NCI-H1105 treated with DMSO at 0.1 percent for 48 hours (cell line): ENCODE data around the gene CEP128.

Experiments used
- DNase-seq: peaks from one replicate; lab custom pipeline; 2025; lab: John Stamatoyannopoulos, UW

Gene CEP128

GRCh38 chr14:80941241-80942185 is at the start of gene CEP128:
Gene CEP128, minus strand, starts transcription at chr14:80941738.
- DNase-seq = peak; percentile 99

GRCh38 chr14:80988735-80989429 is 47.3 kb upstream of the CEP128 start:
- DNase-seq = no peak

- DNase-seq = no peak
These were observed 46.7 kb upstream of the CEP128 start for GRCh38 chr14:80988192-80988591.

- DNase-seq = peak; percentile 75
These were observed 45.9 kb upstream of the CEP128 start for GRCh38 chr14:80987235-80988032.

- no peak for DNase-seq
These were observed 41.2 kb upstream of the CEP128 start for GRCh38 chr14:80982711-80983110.

- no peak for DNase-seq
These were observed 40.1 kb upstream of the CEP128 start for GRCh38 chr14:80981673-80982072.

- DNase-seq = no peak
These were observed 39.6 kb upstream of the CEP128 start for GRCh38 chr14:80981156-80981555.

GRCh38 chr14:80979951-80980350 is 38.4 kb upstream of the CEP128 start:
- DNase-seq = no peak

- DNase-seq = no peak
These were observed 36.9 kb upstream of the CEP128 start for GRCh38 chr14:80978403-80978802.

GRCh38 chr14:80977221-80977620 is 35.7 kb upstream of the CEP128 start:
- DNase-seq = no peak

GRCh38 chr14:80974679-80975078 is 33.1 kb upstream of the CEP128 start:
- no peak for DNase-seq

- peak; percentile 40 for DNase-seq
These were observed 32.5 kb upstream of the CEP128 start for GRCh38 chr14:80973931-80974641.

GRCh38 chr14:80965037-80965436 is 23.5 kb upstream of the CEP128 start:
- DNase-seq = no peak

GRCh38 chr14:80959496-80959895 is 18.0 kb upstream of the CEP128 start:
- peak; percentile 82 for DNase-seq

- no peak for DNase-seq
These were observed 17.4 kb upstream of the CEP128 start for GRCh38 chr14:80958939-80959338.

GRCh38 chr14:80958226-80958625 is 16.7 kb upstream of the CEP128 start:
- no peak for DNase-seq

- no peak for DNase-seq
These were observed 16.1 kb upstream of the CEP128 start for GRCh38 chr14:80957613-80958012.

- no peak for DNase-seq
These were observed 15.4 kb upstream of the CEP128 start for GRCh38 chr14:80956922-80957321.

GRCh38 chr14:80956102-80956501 is 14.6 kb upstream of the CEP128 start:
- DNase-seq = no peak

GRCh38 chr14:80955416-80955941 is 13.9 kb upstream of the CEP128 start, which contains the start of gene TSHR:
Gene TSHR, plus strand, starts transcription at chr14:80955621. Its CDS starts 60 bp downstream, at chr14:80955681.
- no peak for DNase-seq

- peak; percentile 72 for DNase-seq
These were observed 13.3 kb upstream of the CEP128 start for GRCh38 chr14:80954687-80955299.
